DMS79 treated with DMSO at 0.1 percent for 48 hours (cell line): Measurements from ENCODE around the gene TMEM131L.

Experiments used
- DNase-seq: peaks from one replicate; lab custom pipeline; 2025; lab: John Stamatoyannopoulos, UW

Gene TMEM131L

DNA sequence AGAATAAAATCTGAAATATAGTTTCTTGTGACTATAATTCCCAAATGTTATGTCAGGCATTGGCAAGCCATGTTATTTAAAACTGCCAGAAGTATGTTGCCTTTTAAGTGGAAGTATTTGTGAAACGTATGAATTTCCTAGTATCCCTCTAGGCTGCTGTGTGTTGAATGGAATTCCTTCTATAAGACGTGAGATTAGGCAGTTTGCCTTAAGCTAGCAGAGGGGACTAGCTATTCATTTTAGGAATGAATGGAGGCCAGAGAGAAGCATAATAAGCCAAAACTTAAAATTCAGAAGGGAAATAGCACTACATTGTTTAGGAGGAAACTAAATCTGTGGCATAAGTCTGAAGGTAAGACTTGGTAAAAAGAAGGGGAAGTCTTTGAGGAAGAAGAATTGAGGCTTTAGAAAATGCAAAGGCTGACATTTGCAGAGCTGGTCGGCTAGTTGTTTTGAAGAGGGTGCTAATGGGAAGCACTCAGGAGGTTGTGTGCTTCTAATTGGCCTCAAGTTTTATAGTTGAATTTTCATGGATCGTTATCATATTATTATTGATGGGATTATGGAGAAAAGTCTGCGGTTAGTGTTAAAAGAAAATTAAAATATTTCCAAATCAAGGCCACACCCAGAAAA is 57.1 kb downstream of the TMEM131L start:
- peak; percentile 2 for DNase-seq

GRCh38 chr4:153523941-153524386 is 57.8 kb downstream of the TMEM131L start:
- DNase-seq, result no peak

DNA sequence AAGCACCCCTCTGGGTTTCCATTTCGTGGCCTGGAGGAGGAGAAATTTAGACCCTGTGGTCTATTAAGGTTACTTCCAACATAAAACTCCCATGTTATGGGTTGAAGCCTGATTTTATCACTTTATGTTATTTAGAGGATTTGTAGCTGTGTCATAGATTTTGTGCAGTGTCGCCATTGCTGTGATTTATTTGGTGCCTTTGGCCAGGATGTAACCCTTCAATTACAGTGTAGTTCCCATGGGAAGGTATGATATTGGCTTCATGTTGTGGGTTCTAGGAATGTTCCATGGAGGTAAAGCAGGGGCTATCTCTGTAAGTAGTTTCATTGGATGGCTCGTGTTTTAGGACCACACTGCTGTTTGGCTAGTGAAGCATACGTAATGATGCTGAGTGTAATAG is 58.5 kb downstream of the TMEM131L start:
- DNase-seq, result no peak

DNA sequence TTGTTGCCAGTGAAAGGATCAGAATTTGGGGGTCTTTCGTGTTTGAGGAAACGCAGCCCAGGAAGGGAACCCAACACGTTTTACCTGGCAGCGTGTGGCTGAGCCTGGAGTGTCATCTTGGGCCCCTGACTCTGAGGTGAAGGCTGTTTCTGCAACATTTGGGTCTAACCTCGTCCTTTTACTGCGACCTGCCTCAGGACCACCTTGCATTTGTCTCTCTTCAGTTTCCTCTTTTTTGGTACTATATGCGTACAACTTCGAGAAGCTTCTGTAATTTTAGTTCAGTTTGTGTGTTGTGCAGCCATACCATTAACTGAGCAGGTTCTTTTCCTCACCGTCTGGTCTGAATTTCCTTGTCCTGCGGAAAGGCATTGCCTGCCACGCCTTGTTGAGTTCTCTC is 61.5 kb downstream of the TMEM131L start:
- no peak for DNase-seq

- no peak for DNase-seq
Observed at GRCh38 chr4:153528705-153529485, 62.7 kb downstream of the TMEM131L start.

DNA sequence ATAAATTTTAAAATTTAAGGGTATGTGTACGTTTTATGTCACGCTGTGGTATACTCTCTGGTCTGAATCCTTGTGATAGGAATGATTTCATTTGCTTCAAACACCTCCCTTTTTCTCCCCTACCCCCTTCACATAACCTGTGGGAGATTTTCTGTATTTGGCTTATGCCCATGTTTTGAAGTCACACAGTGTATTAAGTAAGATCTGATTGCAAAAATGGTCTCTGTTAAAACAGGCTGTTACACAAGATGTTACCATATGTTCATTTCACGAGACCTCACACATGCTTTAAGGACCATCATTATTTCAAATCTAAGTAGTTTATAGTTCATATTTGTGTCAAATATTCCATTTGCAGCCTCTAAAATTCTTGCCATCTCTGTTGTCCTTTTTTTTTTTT is 63.5 kb downstream of the TMEM131L start:
- no peak for DNase-seq

DNA sequence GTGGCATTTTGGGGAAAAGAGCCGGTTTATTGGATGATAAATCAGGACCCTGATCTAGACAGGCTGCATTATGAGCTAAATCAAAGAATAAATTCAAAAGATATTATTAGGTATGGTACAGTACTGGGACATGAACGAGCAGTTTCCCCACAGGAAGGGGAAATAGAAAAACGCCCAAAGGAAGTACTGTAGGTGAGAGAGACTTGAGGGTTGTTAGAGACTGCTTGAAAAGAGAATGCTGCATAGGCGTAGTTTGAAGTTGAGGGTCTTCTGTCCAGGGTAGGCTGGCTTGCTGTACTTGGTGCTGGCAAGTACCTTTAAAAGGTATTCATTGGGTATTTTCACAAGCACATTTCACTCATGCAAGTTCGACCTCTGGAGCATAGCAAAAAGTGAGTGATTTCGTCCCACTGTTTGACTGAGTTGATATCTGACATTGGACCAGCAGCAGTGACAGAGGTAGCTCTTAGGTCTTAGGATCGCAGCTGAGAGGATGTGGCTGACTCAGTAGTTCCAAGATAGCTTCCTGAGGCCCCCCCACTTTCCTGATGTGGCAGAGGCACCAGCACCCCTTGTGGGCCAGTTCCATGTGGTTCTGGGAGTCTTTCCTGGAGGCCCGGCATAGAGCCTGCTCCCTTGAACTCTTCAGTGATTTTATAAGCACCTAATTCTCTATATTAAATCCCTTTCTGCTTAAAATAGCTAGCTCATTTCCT is 64.3 kb downstream of the TMEM131L start:
- no peak for DNase-seq

DNA sequence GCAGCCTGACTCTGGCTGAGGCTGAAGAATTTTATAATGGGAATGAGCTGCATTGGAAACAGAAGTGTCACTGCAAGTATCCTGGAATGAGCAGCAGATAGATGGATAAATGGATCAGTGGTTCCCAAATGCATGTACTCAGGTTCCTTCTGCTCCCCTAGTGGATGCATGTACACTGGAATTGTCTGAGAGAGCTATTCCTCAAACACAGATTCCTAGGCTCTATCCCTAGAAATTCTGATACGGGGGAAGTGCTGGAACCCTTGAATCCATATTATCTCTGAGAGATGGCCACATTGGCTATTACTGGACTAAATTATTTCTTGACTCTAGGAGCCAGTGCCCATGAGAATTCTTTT is 64.8 kb downstream of the TMEM131L start:
- no peak for DNase-seq

DNA sequence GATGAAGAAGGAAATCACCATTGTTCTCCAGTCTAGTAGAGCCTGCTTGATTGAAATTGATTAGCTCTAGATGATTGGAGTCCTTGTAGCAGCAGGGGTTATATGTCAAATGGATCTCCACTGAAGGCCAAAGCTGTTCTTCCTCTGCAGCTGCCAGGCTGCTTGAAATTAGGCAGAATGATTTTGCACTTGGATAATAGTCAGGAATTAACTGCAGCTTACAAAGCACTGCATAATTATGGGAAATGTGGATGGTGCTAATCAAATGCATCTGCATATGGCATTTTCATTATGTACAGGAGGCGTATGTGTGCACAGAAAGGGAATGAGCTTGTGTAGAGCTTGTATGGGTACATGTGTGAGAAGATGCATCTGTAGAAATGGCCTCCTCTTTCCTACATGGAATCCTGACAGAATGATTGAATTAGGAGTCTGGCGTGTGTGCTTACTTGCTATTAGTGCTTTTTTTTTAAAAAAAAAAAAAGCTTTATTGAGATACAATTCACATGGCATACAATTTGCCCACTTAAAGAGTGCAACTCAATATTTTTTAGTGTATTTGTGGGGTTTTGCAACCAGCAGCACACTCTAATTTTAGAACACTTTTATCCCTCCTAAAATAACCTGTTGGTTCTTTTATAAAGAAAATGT is 65.9 kb downstream of the TMEM131L start:
- DNase-seq, result no peak

DNA sequence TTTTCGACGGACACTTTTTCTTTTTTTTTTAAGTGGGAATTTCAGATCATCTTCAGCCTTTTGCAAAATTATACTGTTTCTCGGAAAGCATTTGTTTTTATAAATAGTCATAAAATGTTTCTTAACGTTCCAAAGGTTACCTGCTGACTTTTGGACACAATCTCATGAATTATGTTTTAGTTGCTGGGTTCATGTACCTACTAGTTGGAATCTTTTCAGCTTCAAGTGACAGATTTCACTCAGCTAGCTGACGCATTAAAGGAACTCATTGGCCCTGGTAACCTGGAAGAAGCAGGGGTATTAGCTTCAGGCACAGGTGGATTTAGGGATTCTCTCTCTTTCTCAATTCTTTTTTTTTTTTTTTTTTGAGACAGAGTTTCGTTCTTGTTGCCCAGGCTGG is 66.5 kb downstream of the TMEM131L start:
- DNase-seq, result no peak

DNA sequence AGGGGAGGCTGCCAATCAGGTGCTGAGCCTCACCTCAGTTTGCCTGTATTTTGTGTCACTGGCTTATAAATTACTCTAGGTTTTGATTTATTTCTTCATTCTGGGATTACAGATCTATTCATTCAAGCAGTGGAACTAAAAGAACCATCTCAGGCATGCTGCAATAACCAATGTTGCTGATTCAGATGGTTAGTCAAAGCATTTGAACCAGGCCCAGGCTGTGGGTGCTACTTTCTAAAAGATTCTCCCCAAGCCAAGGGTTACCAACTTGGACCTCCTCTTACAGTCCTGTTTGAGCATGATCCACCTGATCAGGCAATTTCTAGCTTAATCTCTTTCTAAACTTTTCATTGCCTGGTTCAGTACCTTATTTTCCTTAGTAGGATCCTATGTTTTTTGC is 67.2 kb downstream of the TMEM131L start:
- no peak for DNase-seq

GRCh38 chr4:153534792-153535629 is 68.9 kb downstream of the TMEM131L start:
- no peak for DNase-seq

DNA sequence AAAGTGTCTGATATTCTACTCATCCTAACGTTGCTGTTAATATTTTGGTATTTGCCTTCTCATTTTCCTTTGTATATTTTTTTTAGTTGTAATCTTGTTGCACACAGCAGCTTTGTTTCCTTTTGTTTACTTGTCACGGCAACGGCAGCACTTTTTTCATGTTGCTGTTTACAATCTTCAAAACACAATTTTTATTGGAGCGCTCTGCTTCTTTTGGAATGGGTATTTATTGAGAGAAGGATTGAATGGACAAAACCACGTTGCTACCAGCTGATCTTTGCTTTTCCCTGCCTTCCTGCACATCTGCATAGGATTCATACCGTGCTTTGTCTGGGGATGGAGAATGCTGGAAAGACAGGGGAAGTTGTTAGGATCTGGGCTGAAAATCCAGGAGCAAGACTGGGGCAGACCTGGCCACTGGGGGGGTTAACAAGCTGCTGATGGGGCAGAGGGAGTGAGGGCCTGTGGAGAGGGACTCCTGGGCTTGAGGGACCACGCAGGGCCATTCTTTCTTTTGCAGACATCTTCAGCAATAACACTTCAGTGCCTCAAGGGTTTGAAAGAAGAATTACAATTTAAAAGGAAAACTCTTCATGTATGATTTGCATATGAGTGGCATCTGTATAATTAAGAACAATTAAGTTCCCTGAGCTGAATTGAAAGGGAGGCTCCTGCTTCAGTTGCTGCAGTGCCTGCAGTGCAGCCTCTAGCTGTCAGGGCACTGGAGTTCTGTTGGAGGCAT is 69.8 kb downstream of the TMEM131L start:
- no peak for DNase-seq

- no peak for DNase-seq
Observed at GRCh38 chr4:153537493-153537960, 71.4 kb downstream of the TMEM131L start.

DNA sequence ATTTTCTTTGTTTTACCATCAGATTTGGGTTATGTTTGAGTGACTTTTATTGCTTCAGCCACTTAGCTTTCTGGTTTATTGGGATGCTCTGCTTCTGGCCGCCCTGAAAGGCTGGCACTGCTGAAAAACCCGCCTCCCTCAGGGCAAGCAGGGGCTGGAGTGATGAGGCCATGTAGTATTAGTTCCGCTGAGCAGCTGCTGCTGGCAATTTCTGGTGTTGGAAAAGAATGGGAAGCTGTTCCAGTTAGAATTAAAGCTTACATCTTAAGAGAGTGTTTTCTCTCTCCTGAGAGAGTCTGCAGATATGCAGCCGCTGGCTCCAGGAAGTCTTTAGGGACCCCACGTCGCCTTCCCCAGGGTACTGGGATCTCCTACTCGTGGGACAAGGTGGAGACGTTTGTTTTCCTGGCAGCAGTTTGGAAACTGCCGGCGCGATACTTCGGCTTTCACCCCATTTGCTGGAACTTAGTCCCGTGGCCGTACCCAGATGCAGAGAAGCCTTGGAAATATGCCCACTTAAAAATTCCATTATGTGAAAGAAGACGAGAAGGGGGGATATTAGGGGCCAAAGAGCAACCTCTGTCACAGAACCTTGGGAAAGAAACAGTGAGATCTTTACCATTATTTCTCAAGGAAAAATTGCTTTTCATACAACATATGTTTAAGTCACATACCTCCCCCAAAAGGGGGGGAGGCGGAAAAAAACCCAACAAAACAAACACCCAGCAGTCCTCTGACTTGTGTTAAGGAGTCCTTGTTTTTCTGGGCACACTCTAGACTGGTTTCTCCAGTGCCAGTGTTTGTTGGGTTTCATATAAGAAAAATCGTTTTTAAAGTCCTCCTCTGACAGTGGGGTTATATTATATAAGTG is 72.6 kb downstream of the TMEM131L start:
- DNase-seq, result peak; percentile 11

GRCh38 chr4:153539422-153539821 is 73.3 kb downstream of the TMEM131L start:
- no peak for DNase-seq

GRCh38 chr4:153541456-153542096 is 75.4 kb downstream of the TMEM131L start:
- DNase-seq, result no peak

GRCh38 chr4:153542131-153542530 is 76.0 kb downstream of the TMEM131L start:
- no peak for DNase-seq

DNA sequence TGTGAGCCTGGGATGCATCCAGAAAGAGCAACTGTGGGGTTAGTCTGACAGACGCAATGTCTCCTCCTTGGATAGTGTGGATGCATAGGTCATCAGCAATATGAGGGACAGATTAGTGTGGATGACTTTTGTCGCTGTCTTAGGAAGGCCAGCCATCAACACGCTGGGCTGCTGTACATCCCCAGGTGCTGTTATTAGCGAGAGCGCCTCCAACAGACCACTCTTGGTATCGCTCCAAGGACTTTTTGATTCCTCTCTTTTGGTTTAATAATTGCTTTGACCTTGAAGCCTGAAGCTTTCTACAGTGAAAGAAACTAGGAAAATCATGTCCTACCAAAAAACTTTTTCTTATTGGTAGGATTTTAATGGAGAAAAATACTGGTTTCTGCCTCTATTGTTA is 76.7 kb downstream of the TMEM131L start:
- no peak for DNase-seq
